HepG2 (cell line): ENCODE data around the gene ZNF30. TPM values are rescaled to one million over a fixed set of nuclear protein-coding genes. Genes with fewer than 3 reads are reported as not detected.

ENCODE experiments used
- AGO2 ChIP-seq: fragments of 200-400 bp; formaldehyde crosslinking; optimal IDR thresholded peaks from 2 replicates; pipeline ENCODE3; 2017; ENCODE audit warnings: mild to moderate bottlenecking, low read depth, low read length, moderate library complexity
- CENPX ChIP-seq: sonication (generic); formaldehyde crosslinking; IDR thresholded peaks from 2 replicates; pipeline ENCODE4 v1.9.0; 2021; ENCODE audit warnings: mild to moderate bottlenecking, missing genetic modification reagents, moderate library complexity
- DNMT3B ChIP-seq: conservative IDR thresholded peaks from 2 replicates; pipeline ENCODE4 v1.6.1; 2016; ENCODE audit warnings: missing biosample characterization, control low read depth
- DR1 ChIP-seq: sonication (generic); formaldehyde crosslinking; IDR thresholded peaks from 2 replicates; pipeline ENCODE4 v1.8.0; 2021; ENCODE audit warnings: mild to moderate bottlenecking, missing genetic modification reagents, inconsistent platforms
- EED ChIP-seq: sonication (generic); formaldehyde crosslinking; IDR thresholded peaks from 2 replicates; pipeline ENCODE4 v1.5.0; 2020; ENCODE audit warnings: mild to moderate bottlenecking, missing genetic modification reagents
- HOXA5 ChIP-seq: sonication (generic); formaldehyde crosslinking; IDR thresholded peaks from 2 replicates; pipeline ENCODE4 v1.4.0; 2020; ENCODE audit warnings: missing genetic modification reagents
- KLF13 ChIP-seq: sonication (generic); formaldehyde crosslinking; IDR thresholded peaks from 2 replicates; pipeline ENCODE4 v1.4.0; 2020; ENCODE audit warnings: mild to moderate bottlenecking, missing genetic modification reagents
- NFYC ChIP-seq: IDR thresholded peaks from 2 replicates; pipeline ENCODE4 v1.6.1; 2016; ENCODE audit warnings: missing genetic modification reagents, missing compliant biosample characterization
- STAG1 ChIP-seq: sonication (generic); formaldehyde crosslinking; IDR thresholded peaks from 2 replicates; pipeline ENCODE4 v1.4.0; 2020; ENCODE audit warnings: missing genetic modification reagents
- ZNF260 ChIP-seq: sonication (generic); formaldehyde crosslinking; IDR thresholded peaks from 2 replicates; pipeline ENCODE4 v1.4.0; 2020; ENCODE audit warnings: missing genetic modification reagents, low read depth, mild to moderate bottlenecking, borderline replicate concordance
- ZNF720 ChIP-seq: sonication (generic); formaldehyde crosslinking; IDR thresholded peaks from 2 replicates; pipeline ENCODE4 v1.4.0; 2020; ENCODE audit warnings: missing genetic modification reagents
- ZNF747 ChIP-seq: sonication (generic); formaldehyde crosslinking; IDR thresholded peaks from 2 replicates; pipeline ENCODE4 v1.8.1; 2023; ENCODE audit warnings: missing genetic modification reagents, mild to moderate bottlenecking, borderline replicate concordance
- ZNF850 ChIP-seq: sonication (generic); formaldehyde crosslinking; conservative IDR thresholded peaks from 2 replicates; pipeline ENCODE4 v1.9.0; 2021; ENCODE audit warnings: mild to moderate bottlenecking, missing genetic modification reagents
- ZSCAN21 ChIP-seq: sonication (generic); formaldehyde crosslinking; IDR thresholded peaks from 2 replicates; pipeline ENCODE4 v1.8.0; 2022; ENCODE audit warnings: mild to moderate bottlenecking, missing genetic modification reagents, moderate library complexity, borderline replicate concordance
- polyA plus RNA-seq, 8 experiments: library from polyadenylated mRNA; depleted of rRNA in 3 of 8; stranded (reverse) in 7 of 8; unstranded in 1 of 8; fragments of >200 nt; fragmentation: Illumina TruSeq in 4 of 8; extraction: Trizol in 4 of 8; gene quantifications; 2 replicates each; pipeline versions ENCODE4 v1.2.1 to v1.2.3, GENCODE V29; 2011 to 2016; ENCODE audit warnings: low read depth in 4 of 8, missing spikeins in 1 of 8, mixed read lengths in 1 of 8; ENCODE audit not compliant: insufficient read depth in 1 of 8
- total RNA-seq, 5 experiments: library from RNA; depleted of rRNA; stranded (reverse); fragments of >200 nt; fragmentation: Illumina TruSeq; extraction: Trizol; gene quantifications; 2 replicates each; pipeline ENCODE4 v1.2.3, GENCODE V29; 2016; ENCODE audit warnings: low read depth in 1 of 5
- TF ChIP-seq, protein P1 (sequence below): sonication (generic); formaldehyde crosslinking; IDR thresholded peaks from 2 replicates; pipeline ENCODE4 v1.4.0; 2020; ENCODE audit warnings: missing genetic modification reagents
- TF ChIP-seq, protein P2 (sequence below): sonication (generic); formaldehyde crosslinking; IDR thresholded peaks from 2 replicates; pipeline ENCODE4 v1.4.0; 2020; ENCODE audit warnings: missing genetic modification reagents
- TF ChIP-seq, protein P3 (sequence below): sonication (generic); formaldehyde crosslinking; IDR thresholded peaks from 2 replicates; pipeline ENCODE4 v1.4.0; 2020; ENCODE audit warnings: low read depth, mild to moderate bottlenecking, missing genetic modification reagents
- TF ChIP-seq, protein P4 (sequence below): sonication (generic); formaldehyde crosslinking; conservative IDR thresholded peaks from 2 replicates; pipeline ENCODE4 v1.4.0; 2020; ENCODE audit warnings: missing genetic modification reagents
- TF ChIP-seq, protein P5 (sequence below): sonication (generic); formaldehyde crosslinking; IDR thresholded peaks from 2 replicates; pipeline ENCODE4 v1.5.0; 2020; ENCODE audit warnings: mild to moderate bottlenecking, missing genetic modification reagents
- TF ChIP-seq, protein P6 (sequence below): sonication (generic); formaldehyde crosslinking; IDR thresholded peaks from 2 replicates; pipeline ENCODE4 v1.5.1; 2020; ENCODE audit warnings: missing genetic modification reagents, mild to moderate bottlenecking, borderline replicate concordance

Gene ZNF30
- total and polyA plus RNA-seq, 2 of the 13 experiments (the other 11 are each of a cell fraction or from before 2014, with no cell fraction given), result 2.3 to 4.4 TPM

DNA sequence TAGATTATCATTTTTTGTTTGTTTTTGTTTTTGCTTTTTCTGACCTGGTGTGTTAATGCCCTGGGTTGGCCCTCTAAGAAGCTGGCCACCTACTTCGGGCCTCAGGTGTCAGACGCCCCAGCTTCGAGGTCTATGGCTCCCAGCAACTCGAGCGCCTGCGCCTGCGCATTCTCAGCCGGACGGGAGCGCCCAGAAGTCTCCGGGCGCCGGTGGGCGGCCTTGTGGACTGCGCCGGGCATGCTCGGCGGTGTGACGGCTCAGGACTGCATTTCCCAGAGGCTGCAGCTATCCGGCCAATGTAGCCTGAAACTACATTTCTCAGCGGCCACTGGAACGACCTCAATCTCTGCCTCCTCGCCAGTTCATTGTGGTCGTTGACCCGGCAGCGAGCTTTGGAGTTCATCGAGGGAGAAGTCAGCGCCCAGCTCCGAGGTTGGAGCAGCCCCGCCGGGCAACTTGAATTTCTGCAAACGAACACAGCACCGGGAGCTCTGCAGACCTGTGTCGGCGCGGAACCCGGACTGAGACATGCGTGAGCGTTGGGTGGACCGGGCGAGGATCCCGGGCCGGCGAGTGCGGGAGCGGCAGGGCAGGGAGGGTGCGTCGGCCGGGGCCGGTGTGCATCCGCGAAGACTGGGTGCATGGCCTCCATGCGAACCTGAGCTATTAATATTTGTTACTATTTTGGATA lies at the start of gene ZNF30 (continued):
- TF ChIP-seq, protein P1, sequence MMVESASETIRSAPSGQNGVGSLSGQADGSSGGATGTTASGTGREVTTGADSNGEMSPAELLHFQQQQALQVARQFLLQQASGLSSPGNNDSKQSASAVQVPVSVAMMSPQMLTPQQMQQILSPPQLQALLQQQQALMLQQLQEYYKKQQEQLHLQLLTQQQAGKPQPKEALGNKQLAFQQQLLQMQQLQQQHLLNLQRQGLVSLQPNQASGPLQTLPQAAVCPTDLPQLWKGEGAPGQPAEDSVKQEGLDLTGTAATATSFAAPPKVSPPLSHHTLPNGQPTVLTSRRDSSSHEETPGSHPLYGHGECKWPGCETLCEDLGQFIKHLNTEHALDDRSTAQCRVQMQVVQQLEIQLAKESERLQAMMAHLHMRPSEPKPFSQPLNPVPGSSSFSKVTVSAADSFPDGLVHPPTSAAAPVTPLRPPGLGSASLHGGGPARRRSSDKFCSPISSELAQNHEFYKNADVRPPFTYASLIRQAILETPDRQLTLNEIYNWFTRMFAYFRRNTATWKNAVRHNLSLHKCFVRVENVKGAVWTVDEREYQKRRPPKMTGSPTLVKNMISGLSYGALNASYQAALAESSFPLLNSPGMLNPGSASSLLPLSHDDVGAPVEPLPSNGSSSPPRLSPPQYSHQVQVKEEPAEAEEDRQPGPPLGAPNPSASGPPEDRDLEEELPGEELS, result no peak
- peak; percentile 79; the same call in 1 of the 2 replicates for TF ChIP-seq EED (CRISPR knock-in tag)
- TF ChIP-seq, protein P2, sequence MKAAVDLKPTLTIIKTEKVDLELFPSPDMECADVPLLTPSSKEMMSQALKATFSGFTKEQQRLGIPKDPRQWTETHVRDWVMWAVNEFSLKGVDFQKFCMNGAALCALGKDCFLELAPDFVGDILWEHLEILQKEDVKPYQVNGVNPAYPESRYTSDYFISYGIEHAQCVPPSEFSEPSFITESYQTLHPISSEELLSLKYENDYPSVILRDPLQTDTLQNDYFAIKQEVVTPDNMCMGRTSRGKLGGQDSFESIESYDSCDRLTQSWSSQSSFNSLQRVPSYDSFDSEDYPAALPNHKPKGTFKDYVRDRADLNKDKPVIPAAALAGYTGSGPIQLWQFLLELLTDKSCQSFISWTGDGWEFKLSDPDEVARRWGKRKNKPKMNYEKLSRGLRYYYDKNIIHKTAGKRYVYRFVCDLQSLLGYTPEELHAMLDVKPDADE, result no peak
- TF ChIP-seq ZSCAN21 (CRISPR knock-in tag), result no peak
- 0 out of 2 replicates have a peak, but pooled peaks have one; percentile 53 for TF ChIP-seq ZNF747 (CRISPR knock-in tag)
- TF ChIP-seq HOXA5 (CRISPR knock-in tag), result peak; percentile 54; the same call in 1 of the 2 replicates
- no peak for TF ChIP-seq ZNF720
- TF ChIP-seq KLF13 (CRISPR knock-in tag), result no peak
- TF ChIP-seq, protein P3, sequence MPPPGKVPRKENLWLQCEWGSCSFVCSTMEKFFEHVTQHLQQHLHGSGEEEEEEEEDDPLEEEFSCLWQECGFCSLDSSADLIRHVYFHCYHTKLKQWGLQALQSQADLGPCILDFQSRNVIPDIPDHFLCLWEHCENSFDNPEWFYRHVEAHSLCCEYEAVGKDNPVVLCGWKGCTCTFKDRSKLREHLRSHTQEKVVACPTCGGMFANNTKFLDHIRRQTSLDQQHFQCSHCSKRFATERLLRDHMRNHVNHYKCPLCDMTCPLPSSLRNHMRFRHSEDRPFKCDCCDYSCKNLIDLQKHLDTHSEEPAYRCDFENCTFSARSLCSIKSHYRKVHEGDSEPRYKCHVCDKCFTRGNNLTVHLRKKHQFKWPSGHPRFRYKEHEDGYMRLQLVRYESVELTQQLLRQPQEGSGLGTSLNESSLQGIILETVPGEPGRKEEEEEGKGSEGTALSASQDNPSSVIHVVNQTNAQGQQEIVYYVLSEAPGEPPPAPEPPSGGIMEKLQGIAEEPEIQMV (CRISPR knock-in tag), result no peak; the same call in 1 of the 2 replicates
- no peak for TF ChIP-seq AGO2
- no peak for TF ChIP-seq CENPX (CRISPR knock-in tag)
- TF ChIP-seq, protein P4, sequence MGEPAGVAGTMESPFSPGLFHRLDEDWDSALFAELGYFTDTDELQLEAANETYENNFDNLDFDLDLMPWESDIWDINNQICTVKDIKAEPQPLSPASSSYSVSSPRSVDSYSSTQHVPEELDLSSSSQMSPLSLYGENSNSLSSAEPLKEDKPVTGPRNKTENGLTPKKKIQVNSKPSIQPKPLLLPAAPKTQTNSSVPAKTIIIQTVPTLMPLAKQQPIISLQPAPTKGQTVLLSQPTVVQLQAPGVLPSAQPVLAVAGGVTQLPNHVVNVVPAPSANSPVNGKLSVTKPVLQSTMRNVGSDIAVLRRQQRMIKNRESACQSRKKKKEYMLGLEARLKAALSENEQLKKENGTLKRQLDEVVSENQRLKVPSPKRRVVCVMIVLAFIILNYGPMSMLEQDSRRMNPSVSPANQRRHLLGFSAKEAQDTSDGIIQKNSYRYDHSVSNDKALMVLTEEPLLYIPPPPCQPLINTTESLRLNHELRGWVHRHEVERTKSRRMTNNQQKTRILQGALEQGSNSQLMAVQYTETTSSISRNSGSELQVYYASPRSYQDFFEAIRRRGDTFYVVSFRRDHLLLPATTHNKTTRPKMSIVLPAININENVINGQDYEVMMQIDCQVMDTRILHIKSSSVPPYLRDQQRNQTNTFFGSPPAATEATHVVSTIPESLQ, result no peak
- no peak for TF ChIP-seq DNMT3B
- peak; percentile 37; the same call in 1 of the 2 replicates for TF ChIP-seq STAG1 (CRISPR knock-in tag)
- no peak for TF ChIP-seq ZNF260 (CRISPR knock-in tag)
- TF ChIP-seq ZNF850, result peak; percentile 85; the same call in 1 of the 2 replicates
- TF ChIP-seq NFYC (CRISPR knock-in tag), result peak; percentile 41
- TF ChIP-seq, protein P5, sequence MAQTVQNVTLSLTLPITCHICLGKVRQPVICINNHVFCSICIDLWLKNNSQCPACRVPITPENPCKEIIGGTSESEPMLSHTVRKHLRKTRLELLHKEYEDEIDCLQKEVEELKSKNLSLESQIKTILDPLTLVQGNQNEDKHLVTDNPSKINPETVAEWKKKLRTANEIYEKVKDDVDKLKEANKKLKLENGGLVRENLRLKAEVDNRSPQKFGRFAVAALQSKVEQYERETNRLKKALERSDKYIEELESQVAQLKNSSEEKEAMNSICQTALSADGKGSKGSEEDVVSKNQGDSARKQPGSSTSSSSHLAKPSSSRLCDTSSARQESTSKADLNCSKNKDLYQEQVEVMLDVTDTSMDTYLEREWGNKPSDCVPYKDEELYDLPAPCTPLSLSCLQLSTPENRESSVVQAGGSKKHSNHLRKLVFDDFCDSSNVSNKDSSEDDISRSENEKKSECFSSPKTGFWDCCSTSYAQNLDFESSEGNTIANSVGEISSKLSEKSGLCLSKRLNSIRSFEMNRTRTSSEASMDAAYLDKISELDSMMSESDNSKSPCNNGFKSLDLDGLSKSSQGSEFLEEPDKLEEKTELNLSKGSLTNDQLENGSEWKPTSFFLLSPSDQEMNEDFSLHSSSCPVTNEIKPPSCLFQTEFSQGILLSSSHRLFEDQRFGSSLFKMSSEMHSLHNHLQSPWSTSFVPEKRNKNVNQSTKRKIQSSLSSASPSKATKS (CRISPR knock-in tag), result no peak
- TF ChIP-seq, protein P6, sequence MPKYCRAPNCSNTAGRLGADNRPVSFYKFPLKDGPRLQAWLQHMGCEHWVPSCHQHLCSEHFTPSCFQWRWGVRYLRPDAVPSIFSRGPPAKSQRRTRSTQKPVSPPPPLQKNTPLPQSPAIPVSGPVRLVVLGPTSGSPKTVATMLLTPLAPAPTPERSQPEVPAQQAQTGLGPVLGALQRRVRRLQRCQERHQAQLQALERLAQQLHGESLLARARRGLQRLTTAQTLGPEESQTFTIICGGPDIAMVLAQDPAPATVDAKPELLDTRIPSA (CRISPR knock-in tag), result no peak
- 0 out of 2 replicates have a peak, but pooled peaks have one; percentile 36 for TF ChIP-seq DR1 (CRISPR knock-in tag)
